Right renal cortex interstitium (tissue), 3 donors: ENCODE measurements around the gene PPARA. TPM values are rescaled to one million over a fixed set of nuclear protein-coding genes. Genes with fewer than 3 reads are reported as not detected.

Experiments
- DNase-seq, 3 donors: peaks; one replicate each; pipeline ENCODE4 v3.0.0-alpha.2; 2013; ENCODE audit warnings: low read depth in 3 of 3, low spot score in 2 of 3
- polyA plus RNA-seq, 3 donors: library from polyadenylated mRNA; unstranded; fragments of 120-200 nt; gene quantifications; one replicate each; pipeline ENCODE4 v1.2.1, GENCODE V29; 2013; ENCODE audit not compliant: insufficient read length in 3 of 3

PPARA gene
- polyA plus RNA-seq, 3 donors = 24.5 to 28.2 (median 26.9) TPM

DNA sequence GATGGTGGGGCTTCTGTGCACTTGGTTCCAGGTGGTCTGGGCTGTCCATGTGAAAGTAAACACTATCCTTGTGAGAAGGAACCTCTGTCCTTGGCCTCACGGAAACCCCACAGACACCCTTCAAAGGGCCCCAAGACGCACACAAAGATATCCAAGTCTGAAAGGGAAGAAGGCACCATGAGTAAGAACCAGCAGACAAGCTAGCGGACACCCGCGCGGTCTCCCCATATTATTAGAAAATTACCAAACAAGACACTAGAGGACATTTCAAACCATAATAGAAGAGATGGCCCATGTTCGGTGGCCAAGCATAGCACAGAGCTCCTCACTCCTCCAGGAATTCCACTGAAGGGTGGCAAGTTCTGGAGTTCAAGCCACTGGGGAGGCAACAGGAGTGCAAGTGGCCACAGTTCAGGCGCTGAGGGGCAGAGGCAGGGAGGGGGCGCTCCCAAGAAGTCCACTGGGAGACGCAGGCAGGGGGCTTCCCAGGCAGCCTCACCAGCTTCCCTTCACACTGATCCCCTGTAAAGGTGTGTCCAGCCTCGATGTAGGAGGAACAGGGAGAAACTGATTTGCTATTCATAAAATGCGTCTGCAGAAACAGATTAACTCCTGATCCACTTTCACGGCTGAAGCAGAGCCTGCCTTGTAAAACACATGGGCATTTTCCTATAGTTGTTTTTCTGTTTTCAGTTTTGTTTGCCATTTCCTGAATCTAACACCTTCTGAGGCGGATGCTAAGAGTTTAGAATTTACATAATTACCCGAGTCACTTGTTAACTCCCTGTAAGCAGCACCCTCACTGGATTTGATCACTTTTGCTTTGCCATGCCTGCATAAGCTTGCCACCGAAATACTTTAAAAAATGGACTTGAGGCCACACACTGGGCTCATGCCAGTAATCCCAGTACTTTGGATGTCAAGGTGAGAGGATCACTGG lies 9.1 kb upstream of the PPARA start:
- no peak for DNase-seq

DNA sequence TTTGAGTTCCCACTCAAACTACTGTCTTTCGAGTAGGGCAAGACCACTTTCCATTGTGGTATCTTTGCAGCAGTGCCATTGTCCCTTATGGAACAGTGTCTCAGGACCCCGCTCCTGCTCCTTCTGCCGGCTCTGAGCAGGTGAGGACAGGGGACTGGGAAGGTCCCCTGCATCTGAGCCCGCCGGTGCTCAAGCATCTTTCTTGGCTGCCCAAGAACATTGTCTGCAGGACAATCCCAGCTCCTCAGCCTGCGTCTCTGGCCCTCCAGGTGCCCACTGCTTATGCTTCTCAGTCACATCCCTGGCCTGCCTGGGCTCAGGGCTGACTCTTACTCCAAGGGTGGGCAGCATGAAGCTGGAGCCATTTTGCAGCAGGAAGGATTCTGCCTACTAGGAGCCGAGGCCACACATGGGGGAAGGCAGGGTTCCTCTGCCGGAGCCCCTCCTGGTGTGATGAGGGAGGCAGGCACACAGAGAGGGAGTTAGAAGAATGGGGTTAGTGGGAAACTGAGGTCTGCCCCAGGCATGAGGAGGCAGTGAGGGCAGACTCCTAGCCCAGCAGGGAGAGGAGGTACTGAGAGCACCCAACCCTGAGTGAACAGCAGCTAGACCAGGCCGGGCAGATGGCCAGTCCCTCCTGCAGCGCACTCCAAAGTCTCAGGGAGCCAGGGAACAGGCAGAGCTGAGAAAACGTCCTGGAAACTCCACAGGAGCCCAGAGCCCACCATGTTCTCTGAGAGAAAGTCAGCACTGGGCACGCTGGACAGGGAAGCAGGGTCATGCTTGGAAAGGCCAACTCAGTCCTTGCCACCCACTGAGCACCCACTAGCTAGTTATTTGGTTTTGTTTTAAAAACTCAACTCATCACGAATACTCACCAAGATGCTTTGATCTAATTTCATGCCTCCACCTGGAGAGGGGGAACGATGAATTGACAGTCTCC lies 7.5 kb upstream of the PPARA start:
- DNase-seq = no peak

DNA sequence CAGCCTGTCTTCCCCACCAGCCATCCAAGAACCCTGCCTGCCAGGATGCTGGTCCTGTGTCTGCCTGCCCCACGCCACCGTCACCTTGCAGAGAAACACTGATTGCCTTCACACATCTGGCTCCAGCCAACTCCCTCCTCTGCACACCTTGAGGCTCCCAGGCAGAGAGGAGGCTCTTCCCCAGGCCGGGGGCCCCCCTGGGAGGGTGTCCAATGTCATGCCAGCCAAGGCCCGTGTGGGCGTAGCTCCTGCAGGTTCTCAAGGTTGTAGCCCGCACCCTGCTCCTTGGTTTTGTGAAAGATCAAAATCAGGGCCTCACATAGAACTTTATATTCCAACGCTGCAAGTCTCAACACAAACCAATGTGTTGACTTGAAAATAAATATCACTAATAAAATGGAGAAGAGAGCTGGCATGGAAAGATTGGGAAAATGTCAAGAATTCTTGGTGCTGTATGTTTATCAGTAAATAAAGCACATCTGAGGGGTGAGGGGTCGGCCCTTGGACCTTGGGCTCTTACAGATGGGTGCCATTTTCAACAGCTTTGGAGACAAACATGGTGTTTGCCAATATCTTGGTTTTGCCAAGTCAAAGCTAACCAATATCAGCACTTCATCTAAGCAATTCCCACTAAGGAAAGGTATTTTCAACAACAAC lies 6.7 kb upstream of the PPARA start:
- DNase-seq = no peak

DNA sequence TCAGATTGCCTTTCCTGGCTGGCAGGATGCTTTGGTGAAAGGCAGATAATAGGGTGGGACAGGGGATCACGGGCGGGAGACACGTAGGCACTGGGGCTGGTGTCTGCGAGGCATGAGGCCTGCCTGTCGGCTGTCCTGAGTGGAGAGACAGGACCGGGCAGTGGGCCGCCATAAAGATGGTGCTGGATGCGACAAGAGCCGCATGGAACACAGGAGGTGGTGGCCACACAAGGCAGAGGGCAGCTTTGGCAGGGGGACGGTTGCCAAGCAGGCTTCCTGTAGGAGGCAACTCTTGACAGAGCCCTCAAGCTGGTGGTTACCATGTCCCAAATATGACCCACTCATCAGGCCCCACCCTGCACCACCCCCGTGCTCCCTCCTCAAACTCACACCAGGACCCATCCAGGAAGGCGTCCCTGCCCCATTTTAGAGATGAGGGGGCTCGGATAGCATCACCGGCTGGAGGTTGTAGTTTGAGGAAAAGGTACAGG lies 4.9 kb upstream of the PPARA start:
- no peak for DNase-seq

DNA sequence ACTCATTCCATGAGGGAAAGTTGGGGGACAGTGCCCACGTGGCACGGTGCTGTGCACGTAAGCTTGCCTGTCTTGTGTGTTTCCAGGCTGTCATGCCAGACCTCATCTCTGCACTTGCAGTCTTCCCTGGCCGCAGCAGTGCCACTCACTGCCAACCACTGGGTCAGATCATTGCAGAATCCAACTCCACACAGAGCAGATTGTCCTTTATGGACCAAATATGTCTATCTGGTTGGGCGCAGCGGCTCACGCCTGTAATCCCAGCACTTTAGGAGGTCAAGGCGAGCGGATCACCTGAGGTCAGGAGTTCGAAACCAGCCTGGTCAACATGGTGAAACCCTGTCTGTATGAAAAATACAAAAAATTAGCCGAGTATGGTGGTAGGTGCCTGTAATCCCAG lies 4.4 kb upstream of the PPARA start:
- DNase-seq = no peak

DNA sequence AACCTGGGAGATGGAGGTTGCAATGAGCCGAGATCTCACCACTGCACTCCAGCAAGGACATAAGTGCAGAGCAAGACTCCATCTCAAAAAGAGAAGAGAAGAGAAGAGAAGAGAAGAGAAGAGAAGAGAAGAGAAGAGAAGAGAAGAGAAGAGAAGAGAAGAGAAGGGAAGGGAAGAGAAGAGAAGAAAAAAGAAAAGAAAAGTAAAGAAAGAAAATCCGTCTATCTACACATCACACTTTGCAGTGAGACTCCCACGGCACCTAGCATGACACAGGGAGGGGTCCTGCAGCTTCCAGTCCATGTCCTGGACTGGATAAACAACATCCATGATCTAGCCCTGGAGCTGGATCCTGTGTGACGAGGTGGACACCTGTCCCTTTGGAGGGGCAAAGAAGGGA lies 4.0 kb upstream of the PPARA start:
- no peak for DNase-seq

DNA sequence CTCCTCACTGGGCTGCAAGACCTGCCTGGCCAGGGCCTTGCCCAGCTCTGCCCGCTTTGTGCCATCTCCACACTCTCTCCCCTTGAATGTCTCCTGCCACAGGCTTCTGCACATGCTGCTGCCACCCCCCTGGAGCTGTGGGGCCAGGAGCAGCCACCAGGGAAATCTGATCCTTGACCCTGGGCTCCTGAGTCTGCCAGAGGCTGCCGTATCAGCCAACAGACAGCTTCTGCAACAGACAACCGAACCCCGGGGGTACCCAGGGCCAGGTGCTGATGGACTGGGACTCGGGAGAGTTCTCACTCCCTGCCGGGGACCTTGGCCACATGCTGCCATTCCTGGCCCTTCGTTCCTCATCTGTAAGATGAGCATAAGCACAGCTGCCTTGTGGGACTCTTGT lies 3.3 kb upstream of the PPARA start:
- DNase-seq = no peak

DNA sequence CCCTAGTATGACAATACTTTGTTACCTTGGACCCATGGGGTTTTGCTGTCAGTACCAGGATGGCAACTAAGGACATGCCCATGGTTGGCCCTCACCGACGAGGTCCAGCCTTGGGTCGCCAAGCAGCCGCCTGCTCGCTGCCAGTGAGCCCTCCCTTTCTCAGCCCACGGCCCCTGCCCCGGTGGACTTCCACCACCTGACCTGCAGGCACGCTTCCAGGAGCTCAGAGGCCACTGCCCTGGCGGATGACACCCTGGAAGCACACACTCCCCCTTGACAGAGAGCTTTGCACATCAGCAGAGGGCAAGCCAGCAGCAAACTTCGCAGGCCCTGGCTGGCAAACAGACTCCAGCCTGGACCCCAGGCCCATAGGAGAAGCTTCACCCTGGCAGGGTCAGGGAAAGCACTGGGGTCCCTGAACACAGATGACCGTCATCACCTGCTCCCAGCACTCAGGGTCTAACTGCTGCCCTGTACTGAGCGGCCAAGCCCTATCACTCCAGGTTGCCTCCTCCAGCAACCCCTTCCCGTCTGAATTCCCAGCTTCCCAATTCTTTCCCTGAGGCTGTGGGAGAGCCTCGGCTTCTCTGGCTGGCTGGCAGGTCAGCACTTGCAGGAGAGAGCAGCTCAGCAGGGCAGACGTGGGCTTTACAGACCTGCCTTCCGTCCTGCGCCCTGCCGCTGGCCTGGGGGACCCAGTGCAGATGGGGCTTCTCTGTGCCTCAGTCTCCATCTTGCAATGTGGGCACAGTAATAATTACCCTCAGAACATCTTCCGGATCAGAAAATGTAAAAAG lies 2.7 kb upstream of the PPARA start:
- no peak for DNase-seq

DNA sequence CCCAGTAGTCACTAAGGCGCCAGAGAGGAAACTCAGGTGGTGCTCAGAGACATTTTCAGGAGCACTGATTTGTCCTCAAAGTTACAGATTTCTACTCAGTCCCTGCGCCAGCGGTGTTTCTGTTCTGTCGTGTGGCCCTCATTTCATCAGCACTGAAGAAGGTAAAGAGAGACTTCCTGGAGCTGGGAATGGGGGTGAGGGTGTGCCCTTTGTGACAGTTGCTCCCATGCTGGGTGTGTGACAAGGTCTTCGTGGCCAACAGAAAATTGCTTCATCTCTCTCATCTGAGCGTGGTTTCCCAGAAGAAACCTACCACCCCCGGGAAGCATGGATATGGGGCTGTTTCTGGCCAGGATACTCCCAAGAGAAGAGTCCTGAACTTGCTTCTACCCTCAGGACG lies 2.0 kb upstream of the PPARA start:
- DNase-seq = no peak

DNA sequence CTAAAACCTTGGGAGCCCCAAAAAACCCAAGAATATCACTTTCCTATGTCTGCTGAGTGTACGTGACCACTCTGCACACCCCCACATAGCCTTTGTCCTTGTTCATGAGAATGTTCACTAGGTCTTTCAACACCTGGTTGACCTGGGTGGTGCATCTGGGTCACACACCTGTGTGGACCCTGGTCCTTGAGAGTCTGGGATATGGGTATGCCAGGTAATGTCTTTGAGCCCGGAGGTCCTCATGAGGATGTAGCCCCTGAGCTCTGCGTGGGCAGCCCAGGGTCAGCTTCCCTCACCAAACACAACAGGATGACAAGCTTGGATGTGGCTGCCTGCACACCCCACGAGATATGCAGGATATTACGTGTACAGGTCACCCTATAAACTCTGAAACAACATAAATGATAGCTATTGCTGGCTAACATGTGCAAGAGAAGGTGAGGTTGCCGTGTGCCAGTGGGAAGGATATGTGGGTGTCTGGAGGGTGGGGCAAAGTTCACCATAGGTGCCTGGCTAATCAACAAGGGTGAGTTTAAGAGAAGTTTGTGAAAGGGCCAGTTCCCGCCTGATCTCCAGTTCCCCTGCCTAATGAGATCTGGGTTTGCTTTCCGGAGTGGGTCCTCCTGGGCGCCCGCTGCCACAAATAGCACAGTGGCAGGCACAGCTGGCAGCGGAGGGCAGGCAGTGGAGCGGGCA lies 1.4 kb upstream of the PPARA start:
- no peak for DNase-seq

DNA sequence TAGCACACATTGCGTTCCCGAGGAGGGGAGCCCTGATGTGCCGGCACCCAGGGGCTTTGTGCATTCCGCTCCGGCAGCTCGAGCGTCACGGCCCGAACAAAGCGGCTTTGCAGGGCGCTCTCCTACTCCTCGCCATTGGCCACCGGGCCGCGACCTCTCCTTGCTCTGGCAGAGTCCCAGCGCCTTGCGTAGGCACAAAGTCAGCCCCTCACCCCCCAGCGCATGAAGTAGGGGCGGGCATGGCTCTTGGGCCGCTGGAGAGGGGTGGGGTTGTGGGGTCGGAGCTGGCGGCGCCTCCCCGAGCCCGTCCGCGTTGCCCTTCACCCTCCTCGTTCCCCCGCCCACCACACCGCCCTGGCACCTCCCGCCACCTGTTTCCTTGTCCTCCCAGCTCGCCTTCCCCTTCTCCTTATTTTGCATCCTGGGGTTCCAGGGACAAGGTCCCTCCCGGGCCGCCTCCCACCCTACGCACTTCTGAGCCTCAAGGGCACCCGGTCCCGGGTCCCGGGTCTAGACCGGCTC lies 753 bp upstream of the PPARA start:
- DNase-seq = no peak

DNA sequence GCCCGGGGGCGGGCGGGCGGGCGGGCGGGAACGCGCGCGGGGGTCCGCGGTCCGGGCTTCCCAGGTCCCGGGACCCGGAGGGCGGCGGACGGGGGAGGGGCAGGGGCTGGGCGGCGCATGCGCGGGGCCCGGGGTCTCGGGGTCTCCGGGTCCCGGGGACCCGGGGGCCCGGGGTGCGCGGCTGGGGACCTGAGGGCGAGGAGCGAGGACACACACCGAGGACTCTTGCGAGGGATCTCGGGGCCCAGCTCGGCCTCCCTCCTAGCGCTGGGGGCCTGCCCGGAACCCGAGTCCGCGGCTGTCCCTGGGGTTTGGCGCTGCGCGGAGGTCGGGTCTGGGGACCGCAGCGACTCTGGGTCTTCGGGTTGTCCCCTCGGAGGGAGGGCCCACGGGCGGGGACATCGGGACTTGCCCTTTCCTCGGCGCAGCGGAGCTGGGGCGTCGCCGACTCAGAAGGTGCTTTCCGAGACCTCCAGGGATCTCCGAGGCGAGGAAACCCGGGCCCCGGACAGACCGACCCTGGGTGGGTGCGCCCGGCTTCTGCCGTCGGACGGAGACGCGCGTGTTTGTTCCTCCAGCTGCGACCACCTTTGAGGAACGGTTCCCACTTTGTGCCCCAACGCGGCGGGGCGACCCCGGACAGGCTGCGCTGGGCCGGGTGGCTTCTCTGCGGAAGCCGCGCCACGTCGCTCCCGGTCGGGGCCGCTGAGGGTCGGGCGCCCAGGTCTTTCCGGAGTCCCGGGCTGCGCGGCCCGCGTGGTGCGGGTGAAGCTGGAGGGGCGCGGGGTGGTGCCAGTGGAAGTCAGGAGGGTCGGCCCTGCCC lies 540 bp downstream of the PPARA start:
- DNase-seq = no peak

DNA sequence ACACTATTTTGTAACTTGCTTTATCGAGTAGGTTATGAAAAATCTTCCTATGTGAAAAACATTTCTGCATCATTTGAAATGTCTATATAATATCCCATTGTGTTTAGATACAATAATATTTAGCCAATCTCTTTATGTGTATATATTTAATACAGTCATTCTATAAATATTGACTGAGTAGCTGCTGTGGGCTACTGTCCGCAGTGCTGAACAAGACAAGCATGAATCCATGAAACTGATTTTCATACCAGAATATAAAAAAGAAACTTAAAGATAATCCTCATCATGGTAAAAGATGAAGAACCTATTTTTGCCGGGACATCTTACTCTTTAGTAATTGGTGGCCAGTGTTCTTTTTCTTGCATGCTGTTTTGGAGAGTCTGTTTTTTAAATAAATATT lies 3.6 kb downstream of the PPARA start:
- DNase-seq = no peak

DNA sequence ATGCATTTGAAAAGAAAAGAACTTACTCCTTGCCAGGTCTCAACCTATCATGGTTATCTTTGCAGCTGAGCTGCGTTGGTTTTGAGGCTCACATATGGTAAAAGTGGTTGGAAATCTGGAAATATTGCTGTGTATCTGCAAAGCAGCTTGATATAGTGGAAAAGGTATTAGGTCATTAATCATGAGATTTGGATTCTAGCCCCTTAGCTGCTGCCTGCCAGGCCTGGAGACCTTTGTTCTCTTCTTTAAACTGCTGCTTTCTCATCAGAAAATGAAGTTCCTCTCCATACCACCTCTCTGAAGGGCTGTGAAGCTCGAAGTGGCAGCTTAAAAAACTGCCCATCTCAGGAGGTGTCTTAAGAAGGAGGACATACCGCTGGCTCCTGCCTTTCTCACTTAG lies 5.7 kb downstream of the PPARA start:
- DNase-seq = no peak

DNA sequence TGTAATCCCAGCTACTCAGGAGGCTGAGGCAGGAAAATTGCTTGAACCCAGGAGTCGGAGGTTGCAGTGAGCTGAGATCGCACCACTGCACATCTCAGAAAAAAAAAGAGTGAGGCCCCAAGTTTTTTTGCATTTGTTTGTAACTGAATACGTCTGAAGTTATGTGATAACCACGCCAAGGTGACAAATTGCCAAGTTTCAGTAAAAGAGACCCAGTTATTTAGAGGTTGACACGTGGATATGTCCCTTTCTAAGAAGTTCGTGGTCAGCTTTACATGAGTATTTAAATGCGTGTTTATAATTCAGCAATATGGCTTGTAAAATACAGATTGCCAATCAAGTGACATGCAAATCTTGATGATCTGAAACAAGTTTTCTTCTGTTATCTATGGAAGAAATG lies 8.0 kb downstream of the PPARA start:
- DNase-seq = no peak

DNA sequence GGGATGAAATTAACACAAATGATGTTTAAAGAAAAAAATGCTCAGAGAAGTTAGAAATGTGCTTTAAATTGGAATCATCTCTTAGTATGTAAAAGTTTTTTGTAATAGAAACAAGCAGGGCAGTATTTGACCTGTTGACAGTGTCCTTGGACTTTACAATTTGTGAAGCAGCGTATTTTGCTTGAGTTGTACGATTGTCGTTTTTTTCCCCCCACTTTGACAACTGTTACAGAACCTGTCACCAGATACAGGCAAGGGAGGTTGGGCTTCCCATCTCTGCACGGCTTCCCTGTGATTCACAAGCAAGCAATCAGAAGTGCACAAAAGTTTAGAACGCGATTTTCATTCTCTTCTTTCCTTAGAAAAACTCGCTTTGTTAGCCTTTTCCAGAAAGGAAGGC lies 8.9 kb downstream of the PPARA start:
- DNase-seq = no peak

DNA sequence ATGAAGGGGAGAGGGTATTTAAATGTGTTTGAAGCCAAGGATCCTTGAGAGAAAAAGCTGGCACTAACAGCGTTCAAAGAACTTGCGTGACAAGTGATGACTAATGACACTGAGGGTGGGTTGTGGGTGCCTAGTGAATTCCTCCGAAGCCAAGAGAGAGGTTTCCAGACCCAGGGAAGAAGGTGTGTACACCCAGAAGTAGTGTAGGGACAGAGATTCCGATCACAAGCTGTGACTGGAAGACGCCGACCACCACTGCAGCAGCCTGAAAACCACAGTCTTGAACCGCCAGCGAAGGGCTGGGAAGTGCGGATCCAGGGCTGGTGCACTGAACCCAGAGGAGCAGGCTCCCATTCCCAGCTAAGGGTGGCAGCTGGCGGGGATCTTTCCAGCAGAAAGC lies 9.5 kb downstream of the PPARA start:
- DNase-seq = no peak

DNA sequence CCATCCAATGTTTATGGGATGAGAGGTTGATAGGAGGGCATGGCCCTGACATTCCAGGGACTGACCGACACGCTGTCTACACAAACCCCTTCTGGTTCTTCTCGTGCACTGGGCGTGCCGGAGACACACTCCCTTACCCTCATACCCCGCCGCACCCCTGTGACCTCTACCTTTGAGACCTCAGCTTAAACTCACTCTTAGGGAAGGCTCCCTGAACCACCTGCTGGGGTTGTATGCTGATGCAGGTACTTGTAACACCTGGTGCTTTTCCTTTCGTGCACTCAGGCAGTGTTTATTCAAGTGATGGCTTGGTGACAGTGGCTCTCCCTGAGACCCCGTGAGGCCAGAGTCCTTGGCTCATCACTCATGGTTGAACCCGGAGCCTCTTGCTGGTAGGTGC lies 12.0 kb downstream of the PPARA start:
- no peak for DNase-seq
